Astrocyte of the cerebellum (primary cell): ENCODE results near the gene FHL2.

Source experiments
- DNase-seq: peaks from one replicate; pipeline ENCODE4 v3.0.0-alpha.2; 2011; ENCODE audit warnings: low read depth
- H3K4me3 ChIP-seq: 2 replicates; pipeline ENCODE4 v1.5.1; 2011; ENCODE audit warnings: mild to moderate bottlenecking, low read depth, low read length, moderate library complexity
- CTCF ChIP-seq: IDR thresholded peaks from 2 replicates; pipeline ENCODE4 v1.5.1; 2012; ENCODE audit warnings: low read length, low read depth, moderate library complexity, mild to moderate bottlenecking; ENCODE audit errors: missing control alignments
- in situ Hi-C: cut with HindIII; loops from 2 replicates; pipeline ENCODE4 v1.10.0; 2017; ENCODE audit warnings: low sequenced_read_pairs

Gene FHL2

GRCh38 chr2:105442721-105443120 is 43.9 kb upstream of the FHL2 start:
- no peak for DNase-seq
- TF ChIP-seq CTCF: no peak
- in situ Hi-C loops: no loop called here
- H3K4me3 ChIP-seq: no peak overlapping the region

GRCh38 chr2:105442056-105442455 is 43.2 kb upstream of the FHL2 start:
- TF ChIP-seq CTCF: no peak
- no peak overlapping the region for H3K4me3 ChIP-seq
- in situ Hi-C loops: no loop called here
- DNase-seq: no peak

- no peak overlapping the region for H3K4me3 ChIP-seq
- TF ChIP-seq CTCF: no peak
- in situ Hi-C loops: no loop called here
- no peak for DNase-seq
Observed at GRCh38 chr2:105439141-105439540, 40.3 kb upstream of the FHL2 start.

GRCh38 chr2:105438104-105438929 is 39.5 kb upstream of the FHL2 start:
- no peak overlapping the region for H3K4me3 ChIP-seq
- TF ChIP-seq CTCF: no peak
- no peak for DNase-seq
- in situ Hi-C loops: no loop called here

DNA sequence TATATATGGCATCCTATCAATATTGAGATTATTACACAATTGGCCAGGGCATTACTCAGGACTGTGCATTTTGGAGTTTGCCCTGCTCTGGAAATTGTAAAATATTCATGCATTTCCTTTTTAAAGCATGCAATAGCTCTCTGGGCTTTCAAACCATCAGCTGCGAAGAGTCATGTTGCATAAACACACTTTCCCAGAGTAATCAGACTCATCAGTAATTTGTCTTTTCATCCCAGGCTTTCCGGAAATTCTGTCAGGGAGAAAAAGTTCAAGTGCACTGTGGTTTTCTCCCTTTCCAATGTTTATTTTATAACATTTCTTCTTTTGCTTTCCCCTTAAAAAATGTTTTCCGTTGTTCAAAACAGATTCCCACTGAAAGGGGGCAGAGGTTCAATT is 38.9 kb upstream of the FHL2 start:
- in situ Hi-C loops: no loop called here
- no peak for TF ChIP-seq CTCF
- no peak overlapping the region for H3K4me3 ChIP-seq
- DNase-seq: no peak

DNA sequence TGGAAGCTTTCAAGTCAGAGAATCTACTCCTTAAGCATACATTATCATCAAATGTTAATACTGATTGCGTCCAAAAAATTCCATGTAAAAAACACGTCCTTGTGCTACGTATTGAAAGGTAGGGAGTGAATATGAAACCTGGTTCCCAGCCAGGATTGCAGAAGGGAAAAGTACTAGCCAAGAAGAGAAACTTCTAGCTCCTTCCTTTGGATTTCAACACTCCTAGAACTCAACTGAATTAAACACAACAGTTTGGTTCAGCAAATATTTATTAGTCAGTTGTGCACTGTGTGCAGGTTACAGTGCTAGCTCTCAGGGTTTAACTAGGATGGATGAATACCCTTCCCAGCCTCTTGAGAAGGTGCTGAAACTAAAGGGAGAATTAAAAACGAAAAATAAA is 33.9 kb upstream of the FHL2 start:
- no peak for TF ChIP-seq CTCF
- no peak overlapping the region for H3K4me3 ChIP-seq
- in situ Hi-C loops: loop anchor here (5.0 kb wide), 1 partner anchor 65 kb away; no protein-coding TSS in a partner anchor
- no peak for DNase-seq
